MCF 10A (cell line): ENCODE data around the gene GAB3. TPM values are rescaled to one million over a fixed set of nuclear protein-coding genes. Genes with fewer than 3 reads are reported as not detected.

Experiments used
- BruUV-seq: library from RNA; stranded (reverse); fragments of 400-500 nt; replicated peaks from 2 replicates; lab custom pipeline; 2021; lab: Mats Ljungman, UMichigan
- CTCF ChIA-PET: fragments of 300-600 bp; sonication (Branson Sonifier 250); formaldehyde crosslinking; extraction: SDS; loops from one replicate; lab custom pipeline; 2021; ENCODE audit warnings: antibody characterized with exemption, inconsistent platforms; lab: Yijun Ruan, JAX
- POLR2A ChIA-PET: fragments of 300-600, 350-650 bp; sonication (Branson Sonifier 250); formaldehyde crosslinking; extraction: SDS; loops from one replicate; lab custom pipeline; 2020; ENCODE audit warnings: antibody characterized with exemption, inconsistent platforms; lab: Yijun Ruan, JAX
- DNase-seq: peaks from one replicate; pipeline ENCODE4 v3.0.0-alpha.2; 2018; ENCODE audit not compliant: unreplicated experiment
- H3K27ac Mint-ChIP-seq: one replicate; pipeline ENCODE4 v1.8.0; 2022; ENCODE audit warnings: mild to moderate bottlenecking, low read depth, mixed read lengths; ENCODE audit not compliant: unreplicated experiment
- H3K27me3 Mint-ChIP-seq: one replicate; pipeline ENCODE4 v1.8.0; 2022; ENCODE audit warnings: mixed read lengths; ENCODE audit not compliant: insufficient read depth, unreplicated experiment
- H3K36me3 Mint-ChIP-seq: one replicate; pipeline ENCODE4 v1.8.0; 2022; ENCODE audit warnings: mild to moderate bottlenecking, moderate library complexity, mixed read lengths; ENCODE audit not compliant: insufficient read depth, unreplicated experiment
- H3K4me1 Mint-ChIP-seq: one replicate; pipeline ENCODE4 v1.8.0; 2022; ENCODE audit warnings: mixed read lengths; ENCODE audit not compliant: insufficient read depth, unreplicated experiment
- H3K4me3 Mint-ChIP-seq: one replicate; pipeline ENCODE4 v1.8.0; 2022; ENCODE audit warnings: mild to moderate bottlenecking, moderate library complexity, mixed read lengths; ENCODE audit not compliant: unreplicated experiment
- H3K9me3 Mint-ChIP-seq: one replicate; pipeline ENCODE4 v1.8.0; 2022; ENCODE audit warnings: mixed read lengths; ENCODE audit not compliant: unreplicated experiment
- intact Hi-C: fragments of 100-400 bp; cut with micrococcal nuclease; formaldehyde crosslinking; loops from 2 replicates; pipeline ENCODE4 v1.14.1; 2022
- total RNA-seq: library from RNA; stranded (reverse); gene quantifications from 2 replicates; pipeline ENCODE4 v1.2.3, GENCODE V29; 2022
- TF ChIP-seq, protein P1 (sequence below): fragments of 200-600 bp; IDR thresholded peaks from one replicate; pipeline ENCODE4 v1.8.0; 2022; ENCODE audit warnings: antibody characterized with exemption, mild to moderate bottlenecking; ENCODE audit not compliant: unreplicated experiment

Gene GAB3
- total RNA-seq, 1 experiment from 2014 or later = 2.1 TPM

DNA sequence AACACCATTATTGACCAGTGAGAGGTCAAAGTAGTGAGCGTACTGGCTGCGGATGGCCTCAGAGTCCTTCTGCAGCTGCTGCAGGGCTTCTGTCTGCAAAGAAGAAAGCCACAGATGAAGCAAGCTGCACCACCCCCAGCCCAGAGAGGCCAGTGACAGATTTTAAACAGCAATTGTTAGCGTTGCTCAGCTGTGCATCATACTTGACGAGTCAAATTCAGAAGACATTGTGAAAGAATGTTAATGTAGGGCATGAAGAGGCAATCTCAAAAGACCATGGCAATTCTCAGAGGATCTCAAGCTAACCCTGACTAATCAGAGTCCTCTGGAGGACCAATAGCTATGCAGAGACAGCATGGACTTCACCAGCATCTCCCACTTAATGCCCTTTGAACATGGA is 28.4 kb upstream of the GAB3 start:
- CTCF ChIA-PET = interaction anchor here (1.0 to 1.6 kb wide), 2 partner anchors 16 to 18 kb away, joined by 3 to 5 read pairs; partner anchors contain the start of gene DKC1
- BruUV-seq = no TSS peak
- H3K9me3 Mint-ChIP-seq = no peaks in the 10 kb centered on the region
- H3K4me3 Mint-ChIP-seq = no peak overlapping the region
- peaks cover 33% of the 10 kb centered on the region for H3K27me3 Mint-ChIP-seq
- no peak overlapping the region for H3K27ac Mint-ChIP-seq
- TF ChIP-seq, protein P1, sequence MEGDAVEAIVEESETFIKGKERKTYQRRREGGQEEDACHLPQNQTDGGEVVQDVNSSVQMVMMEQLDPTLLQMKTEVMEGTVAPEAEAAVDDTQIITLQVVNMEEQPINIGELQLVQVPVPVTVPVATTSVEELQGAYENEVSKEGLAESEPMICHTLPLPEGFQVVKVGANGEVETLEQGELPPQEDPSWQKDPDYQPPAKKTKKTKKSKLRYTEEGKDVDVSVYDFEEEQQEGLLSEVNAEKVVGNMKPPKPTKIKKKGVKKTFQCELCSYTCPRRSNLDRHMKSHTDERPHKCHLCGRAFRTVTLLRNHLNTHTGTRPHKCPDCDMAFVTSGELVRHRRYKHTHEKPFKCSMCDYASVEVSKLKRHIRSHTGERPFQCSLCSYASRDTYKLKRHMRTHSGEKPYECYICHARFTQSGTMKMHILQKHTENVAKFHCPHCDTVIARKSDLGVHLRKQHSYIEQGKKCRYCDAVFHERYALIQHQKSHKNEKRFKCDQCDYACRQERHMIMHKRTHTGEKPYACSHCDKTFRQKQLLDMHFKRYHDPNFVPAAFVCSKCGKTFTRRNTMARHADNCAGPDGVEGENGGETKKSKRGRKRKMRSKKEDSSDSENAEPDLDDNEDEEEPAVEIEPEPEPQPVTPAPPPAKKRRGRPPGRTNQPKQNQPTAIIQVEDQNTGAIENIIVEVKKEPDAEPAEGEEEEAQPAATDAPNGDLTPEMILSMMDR = no peak
- peaks cover 51% of the 10 kb centered on the region for H3K36me3 Mint-ChIP-seq
- H3K4me1 Mint-ChIP-seq = no peaks in the 10 kb centered on the region
- POLR2A ChIA-PET = interaction anchor here (0.8 to 1.5 kb wide), 3 partner anchors 17 to 25 kb away, joined by 3 to 4 read pairs (median 3); partner anchors contain the start of gene DKC1
- DNase-seq = no peak
- intact Hi-C loops = no loop called here

- intact Hi-C loops = no loop called here
- Mint-ChIP-seq H3K36me3 (peaks cover 67% of the 10 kb centered on the region), H3K4me1 (no peaks in the 10 kb centered on the region), H3K4me3 (no peak overlapping the region), H3K27ac (no peak overlapping the region), H3K9me3 (no peaks in the 10 kb centered on the region), H3K27me3 (peaks cover 11% of the 10 kb centered on the region)
- TF ChIP-seq, protein P1 = no peak
- POLR2A ChIA-PET = interaction anchor here (1.1 to 3.3 kb wide), 2 partner anchors 13 to 48 kb away, joined by 3 to 14 read pairs; no protein-coding TSS in a partner anchor
- CTCF ChIA-PET = no interaction called here
- DNase-seq = no peak
- BruUV-seq = no TSS peak
Measured at GRCh38 chrX:154776753-154777152, 25.9 kb upstream of the GAB3 start.

DNA sequence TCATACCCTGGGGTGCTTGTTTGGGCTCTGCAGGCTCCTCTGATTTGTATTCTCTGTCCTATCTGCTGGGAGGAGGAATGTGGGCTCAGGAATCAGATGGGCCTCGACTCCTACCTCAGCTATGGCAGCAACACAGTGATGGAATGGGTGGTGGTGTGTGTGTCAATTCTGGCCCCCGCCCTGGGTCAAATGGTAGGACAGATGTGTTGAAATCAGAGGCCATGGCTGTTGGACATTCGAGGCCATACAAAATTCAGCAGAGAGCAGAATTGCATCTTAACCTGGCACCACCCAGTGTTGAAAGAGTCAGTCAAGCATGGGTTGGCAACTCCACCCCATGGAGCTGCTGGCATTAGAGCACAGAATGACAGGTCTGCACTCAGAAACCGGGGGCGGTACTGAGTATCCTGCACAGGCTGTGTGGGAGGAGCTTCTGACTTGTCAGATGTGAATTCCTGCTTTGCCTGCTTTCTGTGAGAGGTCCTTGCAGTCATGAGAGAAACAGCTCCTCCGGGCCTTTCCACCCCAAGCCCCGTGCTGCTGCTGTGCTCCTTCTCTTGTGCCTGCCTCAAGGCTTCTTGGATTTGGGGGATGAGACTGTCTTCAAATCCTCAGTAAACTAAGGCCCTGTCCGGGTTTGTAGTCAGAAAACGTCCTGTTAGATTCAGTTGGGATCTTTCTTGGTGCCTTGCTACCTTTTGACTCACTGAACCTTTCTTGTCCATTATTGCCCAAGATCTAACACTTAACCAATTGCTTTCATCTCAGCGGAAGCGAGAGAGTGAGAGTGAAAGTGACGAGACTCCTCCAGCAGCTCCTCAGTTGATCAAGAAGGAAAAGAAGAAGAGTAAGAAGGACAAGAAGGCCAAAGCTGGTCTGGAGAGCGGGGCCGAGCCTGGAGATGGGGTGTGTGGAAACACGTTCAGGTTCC is 24.8 kb upstream of the GAB3 start:
- no peak overlapping the region for H3K4me3 Mint-ChIP-seq
- no peak overlapping the region for H3K27ac Mint-ChIP-seq
- peak; percentile 69 for DNase-seq

More for the DNA sequence above, 24.8 kb upstream of the GAB3 start:
- Mint-ChIP-seq H3K27me3 (peaks cover 11% of the 10 kb centered on the region), H3K36me3 (peaks cover 78% of the 10 kb centered on the region), H3K4me1 (no peaks in the 10 kb centered on the region), H3K9me3 (no peaks in the 10 kb centered on the region)
- CTCF ChIA-PET = interaction anchor here (0.9 to 1.1 kb wide), 2 partner anchors 11 to 27 kb away, joined by 3 to 4 read pairs; no protein-coding TSS in a partner anchor
- TF ChIP-seq, protein P1 = no peak
- intact Hi-C loops = no loop called here
- no TSS peak for BruUV-seq
- POLR2A ChIA-PET = interaction anchor here (0.9 to 3.3 kb wide), 4 partner anchors 12 to 49 kb away, joined by 3 to 14 read pairs (median 4); no protein-coding TSS in a partner anchor
